ENCODE results near the gene MAP2K6. TPM values are rescaled to one million over a fixed set of nuclear protein-coding genes. Genes with fewer than 3 reads are reported as not detected.
A peak's percentile ranks its signal among the peaks of the same experiment; 100 is the strongest.

Gene MAP2K6
- total and polyA plus RNA-seq, 7 donors, result 1.6 to 51.4 (median 9.7) TPM

DNA sequence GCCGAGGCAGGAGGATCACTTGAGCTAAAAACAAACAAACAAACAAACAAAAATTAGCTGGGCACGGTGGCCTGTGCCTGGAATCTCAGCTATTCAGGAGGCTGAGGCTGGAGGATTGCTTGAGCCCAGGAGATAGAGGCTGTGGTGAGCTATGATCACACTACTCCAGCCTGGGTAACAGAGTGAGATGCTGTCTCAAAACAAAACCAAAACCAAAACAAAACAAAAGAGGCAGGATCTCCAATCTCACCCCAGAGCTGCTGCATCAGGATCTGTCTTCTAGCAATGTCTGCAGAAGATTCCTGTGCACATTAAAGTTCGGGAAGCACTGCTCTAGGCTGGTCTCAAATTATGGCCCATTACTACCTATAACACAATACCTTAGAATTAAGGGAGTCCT is 43.1 kb downstream of the MAP2K6 start:
- Histone ChIP-seq H3K27ac (no peak overlapping the region), H3K36me3 (no peaks in the 10 kb centered on the region), H3K27me3 (no peaks in the 10 kb centered on the region), H3K9me3 (no peaks in the 10 kb centered on the region), H3K4me1 (peaks cover 0 to 10% (median 3%) of the 10 kb centered on the region in 4 donors), H3K4me3 (no peak overlapping the region)
- DNase-seq, result no peak
- TF ChIP-seq EP300 (IDR thresholded peaks at IDR 0.05), result no peak
- TF ChIP-seq POLR2AphosphoS5 (IDR thresholded peaks at IDR 0.05), result no peak
- TF ChIP-seq, protein P1, sequence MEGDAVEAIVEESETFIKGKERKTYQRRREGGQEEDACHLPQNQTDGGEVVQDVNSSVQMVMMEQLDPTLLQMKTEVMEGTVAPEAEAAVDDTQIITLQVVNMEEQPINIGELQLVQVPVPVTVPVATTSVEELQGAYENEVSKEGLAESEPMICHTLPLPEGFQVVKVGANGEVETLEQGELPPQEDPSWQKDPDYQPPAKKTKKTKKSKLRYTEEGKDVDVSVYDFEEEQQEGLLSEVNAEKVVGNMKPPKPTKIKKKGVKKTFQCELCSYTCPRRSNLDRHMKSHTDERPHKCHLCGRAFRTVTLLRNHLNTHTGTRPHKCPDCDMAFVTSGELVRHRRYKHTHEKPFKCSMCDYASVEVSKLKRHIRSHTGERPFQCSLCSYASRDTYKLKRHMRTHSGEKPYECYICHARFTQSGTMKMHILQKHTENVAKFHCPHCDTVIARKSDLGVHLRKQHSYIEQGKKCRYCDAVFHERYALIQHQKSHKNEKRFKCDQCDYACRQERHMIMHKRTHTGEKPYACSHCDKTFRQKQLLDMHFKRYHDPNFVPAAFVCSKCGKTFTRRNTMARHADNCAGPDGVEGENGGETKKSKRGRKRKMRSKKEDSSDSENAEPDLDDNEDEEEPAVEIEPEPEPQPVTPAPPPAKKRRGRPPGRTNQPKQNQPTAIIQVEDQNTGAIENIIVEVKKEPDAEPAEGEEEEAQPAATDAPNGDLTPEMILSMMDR (IDR thresholded peaks at IDR 0.05), result no peak
- no peak for TF ChIP-seq POLR2A (IDR thresholded peaks at IDR 0.05)
- 83 to 85% methylated on average over 3 of the region's 3 CpGs for WGBS, 2 donors
- intact Hi-C loops (cut with DNase I), result no loop called here

DNA sequence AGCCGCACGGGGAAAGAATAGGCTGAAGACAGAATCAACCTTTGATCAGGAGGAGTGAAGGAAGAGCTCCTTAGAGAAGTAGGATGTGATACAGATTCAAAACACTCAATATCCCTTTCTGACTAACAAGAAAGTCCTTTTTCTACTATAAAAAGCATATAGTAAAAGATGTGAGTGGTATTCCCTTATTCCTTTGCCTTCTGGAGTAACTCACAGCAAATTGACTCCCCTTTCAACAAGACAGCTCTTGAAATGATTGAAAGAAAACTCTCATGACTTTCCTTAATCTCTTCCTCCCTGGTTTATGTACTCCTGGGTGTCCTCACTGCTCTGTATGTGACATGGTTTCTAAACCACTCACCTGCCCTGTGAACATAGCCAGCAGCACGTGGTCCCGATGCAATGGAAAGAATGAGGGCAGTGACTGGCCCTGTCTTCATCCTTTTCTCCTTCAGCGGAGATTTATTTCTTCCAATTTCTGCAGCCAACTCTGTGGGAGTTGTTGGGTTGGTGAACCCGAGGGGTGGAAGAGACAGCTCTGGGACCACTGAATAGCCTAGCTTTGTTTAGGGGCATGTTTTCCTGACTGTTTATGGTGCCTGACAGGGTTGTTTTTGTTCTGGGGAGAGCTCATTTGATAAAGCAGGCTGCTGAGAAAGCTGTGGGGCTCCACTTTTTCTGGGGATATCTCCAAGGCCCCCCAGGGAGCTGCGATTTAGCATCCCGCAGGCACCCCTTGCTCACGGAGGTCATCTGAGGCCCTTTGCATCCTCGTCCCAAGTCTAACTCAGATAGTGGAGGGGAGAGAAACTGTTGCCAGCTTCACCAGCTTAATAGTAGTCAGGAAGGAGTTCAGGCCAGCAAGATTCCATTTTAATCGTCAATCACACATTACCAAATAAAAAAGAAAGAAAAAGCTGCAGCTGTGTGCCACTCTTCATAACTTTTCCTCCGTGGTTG is 46.7 kb downstream of the MAP2K6 start:
- Histone ChIP-seq H3K27ac (peak overlapping the region in 2 of 4 donors; percentile 11 to 14), H3K4me3 (no peak overlapping the region), H3K4me1 (peaks cover 0 to 10% (median 3%) of the 10 kb centered on the region in 4 donors), H3K27me3 (no peaks in the 10 kb centered on the region), H3K36me3 (no peaks in the 10 kb centered on the region), H3K9me3 (no peaks in the 10 kb centered on the region)
- 84% methylated on average over 12 of the region's 12 CpGs for WGBS, 2 donors
- no peak for DNase-seq
- intact Hi-C loops (cut with DNase I), result no loop called here
- TF ChIP-seq POLR2AphosphoS5 (IDR thresholded peaks at IDR 0.05) (no peak), POLR2A (IDR thresholded peaks at IDR 0.05) (no peak)
- TF ChIP-seq, protein P1 (IDR thresholded peaks at IDR 0.05), result no peak

DNA sequence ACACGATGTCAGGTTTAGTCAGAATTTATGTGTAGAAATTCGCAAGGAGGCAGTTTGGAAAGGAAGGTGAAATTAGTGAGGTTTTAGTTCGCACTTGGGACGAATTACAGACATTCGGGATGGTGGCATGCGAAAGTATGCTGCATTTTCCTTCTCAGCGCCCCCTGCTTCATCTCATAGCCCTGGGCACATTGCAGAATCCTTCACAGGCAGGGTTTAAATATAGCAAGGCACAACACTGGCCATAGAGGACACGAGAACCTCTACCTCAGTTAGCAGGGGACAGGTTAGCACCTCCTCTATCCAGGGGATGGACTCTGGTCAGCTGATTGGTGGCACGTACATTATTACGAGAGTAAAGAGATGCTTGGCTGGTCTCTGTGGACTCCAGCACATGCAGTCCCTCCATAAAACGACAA is 47.5 kb downstream of the MAP2K6 start:
- H3K4me1 ChIP-seq, result peaks cover 0 to 10% (median 3%) of the 10 kb centered on the region in 4 donors
- peak overlapping the region in 2 of 4 donors; percentile 11 to 14 for H3K27ac ChIP-seq
- TF ChIP-seq EP300 (IDR thresholded peaks at IDR 0.05) (no peak), POLR2AphosphoS5 (IDR thresholded peaks at IDR 0.05) (no peak), POLR2A (IDR thresholded peaks at IDR 0.05) (no peak)
- TF ChIP-seq, protein P1 (IDR thresholded peaks at IDR 0.05), result no peak
- no peaks in the 10 kb centered on the region for H3K9me3 ChIP-seq
- intact Hi-C loops (cut with DNase I), result no loop called here
- H3K27me3 ChIP-seq, result no peaks in the 10 kb centered on the region
- no peaks in the 10 kb centered on the region for H3K36me3 ChIP-seq
- H3K4me3 ChIP-seq, result no peak overlapping the region
- WGBS, 2 donors, result 93 to 94% methylated on average over 11 of the region's 11 CpGs
- no peak for DNase-seq

DNA sequence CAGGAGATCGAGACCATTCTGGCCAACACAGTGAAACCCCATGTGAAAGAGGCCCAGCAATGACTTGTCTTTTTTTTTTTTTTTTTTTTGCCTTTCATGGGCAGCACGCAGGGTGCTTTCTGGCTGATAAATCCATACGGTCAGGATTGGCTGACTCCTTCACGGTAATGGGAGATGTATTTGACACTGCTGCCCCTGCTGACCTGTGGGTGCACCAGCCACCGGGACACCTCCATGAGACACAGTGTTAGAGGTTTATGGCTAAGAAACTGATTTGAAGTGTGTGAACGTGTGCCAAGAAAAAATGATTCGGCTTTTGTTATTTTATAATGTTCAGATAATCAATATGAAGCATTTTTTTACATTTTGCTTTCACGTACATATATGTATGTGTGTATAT is 48.4 kb downstream of the MAP2K6 start:
- Histone ChIP-seq H3K36me3 (no peaks in the 10 kb centered on the region), H3K27me3 (no peaks in the 10 kb centered on the region), H3K4me1 (peaks cover 0 to 10% (median 3%) of the 10 kb centered on the region in 4 donors), H3K9me3 (no peaks in the 10 kb centered on the region), H3K27ac (no peak overlapping the region), H3K4me3 (no peak overlapping the region)
- TF ChIP-seq EP300 (IDR thresholded peaks at IDR 0.05), result no peak
- TF ChIP-seq POLR2A (IDR thresholded peaks at IDR 0.05), result no peak
- no peak for TF ChIP-seq POLR2AphosphoS5 (IDR thresholded peaks at IDR 0.05)
- TF ChIP-seq, protein P1 (IDR thresholded peaks at IDR 0.05), result no peak
- WGBS, 2 donors, result 91 to 95% methylated on average over 8 of the region's 8 CpGs
- intact Hi-C loops (cut with DNase I), result no loop called here
- no peak for DNase-seq
